HEK293 (cell line): Measurements from ENCODE around the gene ERBIN.

ENCODE experiments used
- CTCF ChIA-PET: fragments of 350-600 bp; formaldehyde crosslinking; extraction: SDS; loops from one replicate; lab custom pipeline; 2021; ENCODE audit warnings: antibody characterized with exemption; lab: Yijun Ruan, JAX
- POLR2A ChIA-PET: fragments of 300-600 bp; formaldehyde crosslinking; extraction: SDS; loops from one replicate; lab custom pipeline; 2020; ENCODE audit warnings: antibody characterized with exemption, inconsistent platforms; lab: Yijun Ruan, JAX
- H3K27ac ChIP-seq: fragments of 200-500 bp; sonication (Bioruptor generic); 2 replicates; pipeline ENCODE4 v1.5.1; 2014; ENCODE audit warnings: low read depth, low read length, control low read depth, inconsistent platforms; ENCODE audit errors: extremely low read depth
- H3K36me3 ChIP-seq, 2 experiments: fragments of 200-500 bp in 1 of 2; sonication (Bioruptor generic) in 1 of 2; 1 replicate in 1 of 2; 2 replicates in 1 of 2; pipeline ENCODE4 v1.5.1; 2014 to 2017; ENCODE audit warnings: inconsistent platforms in 2 of 2, low read length in 2 of 2; ENCODE audit not compliant: control insufficient read depth in 2 of 2, insufficient read depth in 1 of 2
- H3K4me1 ChIP-seq: fragments of 200-500 bp; sonication (Bioruptor generic); 2 replicates; pipeline ENCODE4 v1.5.1; 2014; ENCODE audit warnings: mild to moderate bottlenecking, low read length, inconsistent platforms; ENCODE audit not compliant: control insufficient read depth, insufficient read depth
- H3K4me3 ChIP-seq: 2 replicates; pipeline ENCODE4 v1.5.1; 2011; ENCODE audit warnings: low read depth, mild to moderate bottlenecking, control low read depth, low read length, moderate library complexity
- H3K9me3 ChIP-seq: fragments of 200-500 bp; sonication (Bioruptor generic); 2 replicates; pipeline ENCODE4 v1.5.1; 2014; ENCODE audit warnings: low read depth, low read length, inconsistent platforms; ENCODE audit not compliant: control insufficient read depth, insufficient read depth
- FEZF1 ChIP-seq: fragments of 450-650 bp; formaldehyde crosslinking; IDR thresholded peaks from 2 replicates; pipeline ENCODE4 v1.5.1; 2016; ENCODE audit warnings: missing biosample characterization, missing genetic modification characterization
- RBAK ChIP-seq: fragments of 450-650 bp; formaldehyde crosslinking; IDR thresholded peaks from 2 replicates; pipeline ENCODE4 v1.5.1; 2016; ENCODE audit warnings: missing biosample characterization, missing genetic modification characterization
- TRIM28 ChIP-seq: IDR thresholded peaks from 2 replicates; pipeline ENCODE4 v1.6.1; 2011; ENCODE audit warnings: low read length, control low read depth, borderline replicate concordance
- ZNF121 ChIP-seq: fragments of 450-650 bp; formaldehyde crosslinking; IDR thresholded peaks from 2 replicates; pipeline ENCODE4 v1.5.1; 2016; ENCODE audit warnings: missing biosample characterization, missing genetic modification characterization
- ZNF169 ChIP-seq: fragments of 450-650 bp; formaldehyde crosslinking; IDR thresholded peaks from 2 replicates; pipeline ENCODE4 v1.5.1; 2016; ENCODE audit warnings: missing biosample characterization, missing genetic modification characterization
- ZNF175 ChIP-seq: fragments of 450-650 bp; formaldehyde crosslinking; IDR thresholded peaks from 2 replicates; pipeline ENCODE4 v1.5.1; 2016; ENCODE audit warnings: missing biosample characterization, missing genetic modification characterization
- ZNF202 ChIP-seq: fragments of 450-650 bp; formaldehyde crosslinking; IDR thresholded peaks from 2 replicates; pipeline ENCODE4 v1.5.1; 2016; ENCODE audit warnings: missing biosample characterization, missing genetic modification characterization, borderline replicate concordance
- ZNF248 ChIP-seq: fragments of 450-650 bp; formaldehyde crosslinking; IDR thresholded peaks from 2 replicates; pipeline ENCODE4 v1.5.1; 2017; ENCODE audit warnings: missing biosample characterization, missing genetic modification characterization
- ZNF561 ChIP-seq: fragments of 450-650 bp; IDR thresholded peaks from 2 replicates; pipeline ENCODE4 v1.5.1; 2018; ENCODE audit warnings: missing biosample characterization, missing genetic modification characterization, borderline replicate concordance
- ZNF629 ChIP-seq: fragments of 450-650 bp; formaldehyde crosslinking; IDR thresholded peaks from 2 replicates; pipeline ENCODE4 v1.5.1; 2017; ENCODE audit warnings: missing biosample characterization, missing genetic modification characterization
- ZNF654 ChIP-seq: fragments of 450-650 bp; formaldehyde crosslinking; IDR thresholded peaks from 2 replicates; pipeline ENCODE4 v1.5.1; 2016; ENCODE audit warnings: low read depth, missing biosample characterization, missing genetic modification characterization
- ZNF658 ChIP-seq: fragments of 450-650 bp; formaldehyde crosslinking; IDR thresholded peaks from 2 replicates; pipeline ENCODE4; 2016; ENCODE audit warnings: missing biosample characterization, missing genetic modification characterization
- ZNF701 ChIP-seq: fragments of 450-650 bp; formaldehyde crosslinking; IDR thresholded peaks from 2 replicates; pipeline ENCODE4 v1.5.1; 2016; ENCODE audit warnings: missing biosample characterization, missing genetic modification characterization
- ZNF792 ChIP-seq: fragments of 450-650 bp; formaldehyde crosslinking; IDR thresholded peaks from 2 replicates; pipeline ENCODE4 v1.5.1; 2016; ENCODE audit warnings: missing biosample characterization, missing genetic modification characterization
- TF ChIP-seq, protein P1 (sequence below): fragments of 450-650 bp; formaldehyde crosslinking; IDR thresholded peaks from 2 replicates; pipeline ENCODE4 v1.5.1; 2016; ENCODE audit warnings: missing biosample characterization, missing genetic modification characterization, borderline replicate concordance
- TF ChIP-seq, protein P2 (sequence below): fragments of 450-650 bp; formaldehyde crosslinking; IDR thresholded peaks from 2 replicates; pipeline ENCODE4 v1.5.1; 2016; ENCODE audit warnings: missing biosample characterization, missing genetic modification characterization
- TF ChIP-seq, protein P3 (sequence below): fragments of 450-650 bp; formaldehyde crosslinking; IDR thresholded peaks from 2 replicates; pipeline ENCODE4 v1.5.1; 2016; ENCODE audit warnings: missing biosample characterization, missing genetic modification characterization
- TF ChIP-seq, protein P4 (sequence below): fragments of 450-650 bp; formaldehyde crosslinking; IDR thresholded peaks from 2 replicates; pipeline ENCODE4 v1.5.1; 2016; ENCODE audit warnings: missing biosample characterization, missing genetic modification characterization

The ERBIN gene

DNA sequence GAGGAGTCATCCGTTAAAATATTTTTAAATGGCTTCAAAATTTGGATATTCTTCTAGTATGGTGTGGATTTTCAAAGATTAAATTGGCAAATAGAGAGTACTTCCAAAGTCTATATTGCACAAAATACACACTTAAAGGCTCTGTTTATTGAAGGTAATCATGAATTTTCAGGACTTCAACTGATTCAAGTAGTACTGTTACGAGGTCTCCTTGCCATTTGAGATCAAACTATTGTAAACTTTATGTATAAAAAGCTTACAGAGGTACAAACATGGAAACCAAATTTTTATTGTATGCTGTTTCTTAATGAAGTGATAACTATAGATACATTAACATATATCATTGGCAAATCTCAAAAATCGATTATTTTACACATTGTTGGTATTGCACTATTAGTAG is 2.5 kb downstream of the ERBIN start:
- no peak overlapping the region for H3K27ac ChIP-seq
- peak overlapping the region; percentile 98 for H3K4me3 ChIP-seq
- no peaks in the 10 kb centered on the region for H3K36me3 ChIP-seq
- peaks cover 12% of the 10 kb centered on the region for H3K4me1 ChIP-seq
- ChIA-PET CTCF (no interaction called here), POLR2A (interaction anchor here (0.7 kb wide), 1 partner anchor 127 kb away, joined by 5 read pairs; no protein-coding TSS in a partner anchor)
- H3K9me3 ChIP-seq: no peaks in the 10 kb centered on the region
- no peak for TF ChIP-seq TRIM28
- TF ChIP-seq, protein P1, sequence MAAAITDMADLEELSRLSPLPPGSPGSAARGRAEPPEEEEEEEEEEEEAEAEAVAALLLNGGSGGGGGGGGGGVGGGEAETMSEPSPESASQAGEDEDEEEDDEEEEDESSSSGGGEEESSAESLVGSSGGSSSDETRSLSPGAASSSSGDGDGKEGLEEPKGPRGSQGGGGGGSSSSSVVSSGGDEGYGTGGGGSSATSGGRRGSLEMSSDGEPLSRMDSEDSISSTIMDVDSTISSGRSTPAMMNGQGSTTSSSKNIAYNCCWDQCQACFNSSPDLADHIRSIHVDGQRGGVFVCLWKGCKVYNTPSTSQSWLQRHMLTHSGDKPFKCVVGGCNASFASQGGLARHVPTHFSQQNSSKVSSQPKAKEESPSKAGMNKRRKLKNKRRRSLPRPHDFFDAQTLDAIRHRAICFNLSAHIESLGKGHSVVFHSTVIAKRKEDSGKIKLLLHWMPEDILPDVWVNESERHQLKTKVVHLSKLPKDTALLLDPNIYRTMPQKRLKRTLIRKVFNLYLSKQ (tag by site-specific recombination): no peak
- TF ChIP-seq FEZF1 (tag by site-specific recombination): no peak
- no peak for TF ChIP-seq ZNF658 (tag by site-specific recombination)
- TF ChIP-seq ZNF561 (tag by site-specific recombination): no peak
- no peak for TF ChIP-seq ZNF654 (tag by site-specific recombination)
- TF ChIP-seq ZNF202 (tag by site-specific recombination): no peak
- TF ChIP-seq ZNF169 (tag by site-specific recombination): no peak
- TF ChIP-seq, all 188 proteins: peak for 0

DNA sequence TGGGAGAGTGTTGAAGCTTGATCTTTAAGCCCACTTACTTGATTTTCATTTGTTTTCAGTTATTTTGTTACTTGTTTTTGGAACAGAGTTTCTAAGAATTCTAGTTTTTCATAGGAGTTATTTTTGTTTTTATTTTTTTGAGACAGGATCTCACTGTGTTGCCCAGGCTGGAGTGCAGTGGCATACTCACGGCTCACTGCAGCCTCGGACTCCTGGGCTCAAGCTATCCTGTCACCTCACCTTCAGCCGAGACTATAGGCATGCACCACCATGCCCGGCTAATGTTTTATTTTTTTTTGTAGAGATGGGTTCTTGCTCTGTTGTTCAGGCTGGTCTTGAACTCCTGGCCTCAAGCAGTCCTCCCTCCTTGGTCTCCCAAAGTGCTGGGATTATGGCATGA is 6.3 kb downstream of the ERBIN start:
- Histone ChIP-seq H3K4me3 (no peak overlapping the region), H3K4me1 (peaks cover 35% of the 10 kb centered on the region), H3K9me3 (no peaks in the 10 kb centered on the region), H3K36me3 (no peaks in the 10 kb centered on the region), H3K27ac (no peak overlapping the region)
- ChIA-PET POLR2A (interaction anchor here (0.6 to 0.7 kb wide), 3 partner anchors 18 to 453 kb away, joined by 3 to 5 read pairs (median 4); no protein-coding TSS in a partner anchor), CTCF (no interaction called here)
- no peak for TF ChIP-seq ZNF792 (tag by site-specific recombination)
- TF ChIP-seq, protein P2, sequence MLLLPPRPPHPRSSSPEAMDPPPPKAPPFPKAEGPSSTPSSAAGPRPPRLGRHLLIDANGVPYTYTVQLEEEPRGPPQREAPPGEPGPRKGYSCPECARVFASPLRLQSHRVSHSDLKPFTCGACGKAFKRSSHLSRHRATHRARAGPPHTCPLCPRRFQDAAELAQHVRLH: peak; percentile 60
- TF ChIP-seq ZNF121 (tag by site-specific recombination): peak; percentile 93

DNA sequence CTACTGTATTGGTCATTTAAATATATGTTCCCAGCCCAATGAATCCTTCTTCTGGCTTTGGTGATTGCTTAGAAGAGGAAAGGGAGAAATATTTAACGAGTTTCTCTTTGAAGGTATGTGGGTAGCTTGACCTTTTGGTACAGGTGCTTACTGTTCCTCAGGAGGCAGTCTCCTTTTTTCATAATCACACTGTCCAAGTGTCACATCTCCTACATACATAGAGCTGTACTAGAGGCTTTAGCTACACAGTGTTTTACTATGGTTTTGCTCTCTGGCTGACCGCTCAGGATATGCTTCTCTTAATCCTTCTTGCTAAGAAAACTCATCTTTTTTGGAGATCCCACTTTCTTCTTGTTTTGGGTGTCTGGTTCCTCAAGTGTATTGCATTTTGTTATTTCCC is 6.9 kb downstream of the ERBIN start:
- Histone ChIP-seq H3K27ac (no peak overlapping the region), H3K36me3 (no peaks in the 10 kb centered on the region), H3K9me3 (no peaks in the 10 kb centered on the region), H3K4me3 (no peak overlapping the region), H3K4me1 (peaks cover 35% of the 10 kb centered on the region)
- ChIA-PET CTCF (no interaction called here), POLR2A (interaction anchor here (0.6 kb wide), 1 partner anchor 79 kb away, joined by 5 read pairs; no protein-coding TSS in a partner anchor)
- TF ChIP-seq ZNF248 (no peak), RBAK (tag by site-specific recombination) (no peak), ZNF175 (tag by site-specific recombination) (no peak), ZNF629 (tag by site-specific recombination) (no peak), ZNF701 (no peak)
- TF ChIP-seq, protein P2: no peak
- TF ChIP-seq, protein P3, sequence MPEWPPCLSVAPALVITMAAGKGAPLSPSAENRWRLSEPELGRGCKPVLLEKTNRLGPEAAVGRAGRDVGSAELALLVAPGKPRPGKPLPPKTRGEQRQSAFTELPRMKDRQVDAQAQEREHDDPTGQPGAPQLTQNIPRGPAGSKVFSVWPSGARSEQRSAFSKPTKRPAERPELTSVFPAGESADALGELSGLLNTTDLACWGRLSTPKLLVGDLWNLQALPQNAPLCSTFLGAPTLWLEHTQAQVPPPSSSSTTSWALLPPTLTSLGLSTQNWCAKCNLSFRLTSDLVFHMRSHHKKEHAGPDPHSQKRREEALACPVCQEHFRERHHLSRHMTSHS (tag by site-specific recombination): no peak
- TF ChIP-seq, all 188 proteins: peak for 0

DNA sequence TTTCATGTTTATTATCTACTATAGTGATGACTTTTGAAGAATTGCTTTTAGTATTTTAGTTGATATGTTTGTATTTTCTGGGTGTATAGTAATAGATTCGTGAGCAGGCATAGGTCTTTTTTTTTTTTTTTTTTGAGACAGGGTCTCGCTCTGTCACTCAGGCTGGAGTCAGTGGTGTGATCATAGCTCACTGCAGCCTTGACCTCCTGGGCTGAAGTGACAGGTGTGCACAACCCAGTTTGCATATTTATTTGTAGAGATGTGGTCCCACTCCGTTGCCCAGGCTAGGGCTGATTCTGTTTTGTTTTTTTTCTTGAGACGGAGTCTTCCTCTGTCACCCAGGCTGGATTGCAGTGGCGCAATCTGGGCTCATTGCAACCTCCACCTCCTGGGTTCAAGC is 11.9 kb downstream of the ERBIN start:
- no peaks in the 10 kb centered on the region for H3K9me3 ChIP-seq
- no peak for TF ChIP-seq ZNF175 (tag by site-specific recombination)
- TF ChIP-seq, protein P4, sequence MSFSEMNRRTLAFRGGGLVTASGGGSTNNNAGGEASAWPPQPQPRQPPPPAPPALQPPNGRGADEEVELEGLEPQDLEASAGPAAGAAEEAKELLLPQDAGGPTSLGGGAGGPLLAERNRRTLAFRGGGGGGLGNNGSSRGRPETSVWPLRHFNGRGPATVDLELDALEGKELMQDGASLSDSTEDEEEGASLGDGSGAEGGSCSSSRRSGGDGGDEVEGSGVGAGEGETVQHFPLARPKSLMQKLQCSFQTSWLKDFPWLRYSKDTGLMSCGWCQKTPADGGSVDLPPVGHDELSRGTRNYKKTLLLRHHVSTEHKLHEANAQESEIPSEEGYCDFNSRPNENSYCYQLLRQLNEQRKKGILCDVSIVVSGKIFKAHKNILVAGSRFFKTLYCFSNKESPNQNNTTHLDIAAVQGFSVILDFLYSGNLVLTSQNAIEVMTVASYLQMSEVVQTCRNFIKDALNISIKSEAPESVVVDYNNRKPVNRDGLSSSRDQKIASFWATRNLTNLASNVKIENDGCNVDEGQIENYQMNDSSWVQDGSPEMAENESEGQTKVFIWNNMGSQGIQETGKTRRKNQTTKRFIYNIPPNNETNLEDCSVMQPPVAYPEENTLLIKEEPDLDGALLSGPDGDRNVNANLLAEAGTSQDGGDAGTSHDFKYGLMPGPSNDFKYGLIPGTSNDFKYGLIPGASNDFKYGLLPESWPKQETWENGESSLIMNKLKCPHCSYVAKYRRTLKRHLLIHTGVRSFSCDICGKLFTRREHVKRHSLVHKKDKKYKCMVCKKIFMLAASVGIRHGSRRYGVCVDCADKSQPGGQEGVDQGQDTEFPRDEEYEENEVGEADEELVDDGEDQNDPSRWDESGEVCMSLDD: no peak
- ChIA-PET CTCF (no interaction called here), POLR2A (no interaction called here)
- H3K4me3 ChIP-seq: no peak overlapping the region
- H3K27ac ChIP-seq: no peak overlapping the region
- H3K4me1 ChIP-seq: peaks cover 26% of the 10 kb centered on the region
- no peaks in the 10 kb centered on the region for H3K36me3 ChIP-seq
